HG02970 (cell line): ENCODE results near the gene PIAS4.
"Not testable (repeated sequence)": the region's sequence is repeated elsewhere in the genome, so short reads cannot be mapped to it uniquely, and the experiment has no call there.

Experiments used
- ATAC-seq: cut with Tn5 transposase; IDR thresholded peaks from one replicate; pipeline ENCODE4 v1.9.1; 2021; ENCODE audit warnings: mild to moderate bottlenecking, moderate library complexity, moderate number of reproducible peaks; ENCODE audit not compliant: unreplicated experiment, low FRiP score

Gene PIAS4

DNA sequence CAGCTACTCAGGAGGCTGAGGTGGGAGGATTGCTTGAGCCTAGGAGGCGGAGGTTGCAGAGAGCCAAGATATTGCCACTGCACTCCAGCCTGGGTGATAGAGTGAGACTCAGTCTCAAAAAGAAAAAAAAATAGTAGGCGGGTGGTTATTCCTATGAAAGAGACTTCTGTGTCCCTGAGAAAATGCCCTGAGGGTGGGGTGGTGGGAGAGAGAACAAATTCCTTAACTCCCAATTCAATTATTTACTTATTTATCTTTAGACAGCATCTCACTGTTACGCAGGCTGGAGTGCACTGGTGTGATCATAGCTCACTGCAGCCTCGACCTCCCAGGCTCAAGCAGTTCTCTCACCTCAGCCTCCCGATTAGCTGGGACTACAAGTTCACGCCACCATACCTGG is 11.9 kb upstream of the PIAS4 start:
- no peak for ATAC-seq

- ATAC-seq, result not testable (repeated sequence)
These were observed 8.7 kb upstream of the PIAS4 start for GRCh38 chr19:3998667-3999412.

DNA sequence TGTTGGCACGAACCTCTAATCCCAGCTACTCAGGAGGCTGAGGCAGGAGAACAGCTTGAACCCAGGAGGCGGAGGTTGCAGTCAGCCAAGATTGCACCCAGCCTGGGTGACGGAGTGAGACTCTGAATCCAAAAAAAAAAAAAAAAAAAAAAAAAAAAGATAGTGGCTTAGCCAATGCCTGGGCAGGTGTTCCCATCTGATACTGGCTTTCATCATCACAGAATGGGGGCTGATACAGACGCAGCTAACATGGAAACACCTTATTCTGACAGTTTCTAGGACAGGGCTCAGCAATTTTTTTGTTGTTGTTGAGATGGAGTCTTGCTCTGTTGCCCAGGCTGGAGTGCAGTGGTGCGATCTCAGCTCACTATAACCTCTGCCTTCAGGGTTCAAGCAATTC is 6.7 kb upstream of the PIAS4 start:
- not testable (repeated sequence) for ATAC-seq

GRCh38 chr19:4005436-4005835 is 2.1 kb upstream of the PIAS4 start:
- ATAC-seq, result not testable (repeated sequence)

GRCh38 chr19:4007836-4008539 is 452 bp downstream of the PIAS4 start:
- peak; percentile 25 for ATAC-seq

DNA sequence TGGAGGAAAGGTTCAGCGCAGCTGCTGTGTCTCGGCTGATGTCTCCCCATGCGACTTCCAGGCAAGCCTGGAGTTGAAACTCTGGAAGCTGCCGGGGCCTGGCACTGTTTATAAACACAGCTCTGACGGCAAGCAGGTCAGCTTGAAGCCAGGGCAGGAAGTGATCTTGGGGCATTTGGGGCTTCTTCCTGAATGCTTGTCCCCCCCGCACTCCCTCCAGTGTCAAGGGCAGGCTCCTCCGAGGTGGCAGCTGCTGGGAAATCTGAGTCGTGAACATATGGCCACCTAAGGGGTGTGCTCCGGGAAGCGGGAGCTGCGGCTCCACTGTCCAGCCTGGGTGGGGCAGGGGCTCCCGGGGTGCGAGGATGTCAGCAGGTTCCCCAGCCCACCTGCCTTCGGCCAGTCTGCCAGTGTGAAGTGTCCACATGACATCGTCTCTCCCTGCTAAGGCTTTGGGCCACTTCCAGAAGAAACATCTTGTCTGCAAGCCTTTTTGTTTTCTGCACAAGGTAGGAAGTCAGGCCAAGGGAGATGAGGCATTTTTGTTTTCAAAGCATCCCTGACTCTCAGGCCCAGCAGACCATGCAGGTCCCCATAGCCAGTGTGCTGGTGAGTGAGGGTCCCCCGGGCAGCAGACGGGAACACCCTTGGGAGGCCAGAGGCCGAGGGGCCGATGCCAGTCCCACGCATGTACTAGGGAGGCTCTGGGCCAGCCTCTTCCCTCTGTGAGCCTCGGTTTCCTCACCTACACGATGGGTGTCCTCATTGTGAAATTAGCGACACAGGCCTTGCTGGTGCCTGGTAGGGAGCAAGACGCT is 2.7 kb downstream of the PIAS4 start:
- no peak for ATAC-seq

GRCh38 chr19:4010808-4011110 is 3.2 kb downstream of the PIAS4 start:
- ATAC-seq, result no peak

- ATAC-seq, result not testable (repeated sequence)
These were observed 3.9 kb downstream of the PIAS4 start for GRCh38 chr19:4011430-4011829.

DNA sequence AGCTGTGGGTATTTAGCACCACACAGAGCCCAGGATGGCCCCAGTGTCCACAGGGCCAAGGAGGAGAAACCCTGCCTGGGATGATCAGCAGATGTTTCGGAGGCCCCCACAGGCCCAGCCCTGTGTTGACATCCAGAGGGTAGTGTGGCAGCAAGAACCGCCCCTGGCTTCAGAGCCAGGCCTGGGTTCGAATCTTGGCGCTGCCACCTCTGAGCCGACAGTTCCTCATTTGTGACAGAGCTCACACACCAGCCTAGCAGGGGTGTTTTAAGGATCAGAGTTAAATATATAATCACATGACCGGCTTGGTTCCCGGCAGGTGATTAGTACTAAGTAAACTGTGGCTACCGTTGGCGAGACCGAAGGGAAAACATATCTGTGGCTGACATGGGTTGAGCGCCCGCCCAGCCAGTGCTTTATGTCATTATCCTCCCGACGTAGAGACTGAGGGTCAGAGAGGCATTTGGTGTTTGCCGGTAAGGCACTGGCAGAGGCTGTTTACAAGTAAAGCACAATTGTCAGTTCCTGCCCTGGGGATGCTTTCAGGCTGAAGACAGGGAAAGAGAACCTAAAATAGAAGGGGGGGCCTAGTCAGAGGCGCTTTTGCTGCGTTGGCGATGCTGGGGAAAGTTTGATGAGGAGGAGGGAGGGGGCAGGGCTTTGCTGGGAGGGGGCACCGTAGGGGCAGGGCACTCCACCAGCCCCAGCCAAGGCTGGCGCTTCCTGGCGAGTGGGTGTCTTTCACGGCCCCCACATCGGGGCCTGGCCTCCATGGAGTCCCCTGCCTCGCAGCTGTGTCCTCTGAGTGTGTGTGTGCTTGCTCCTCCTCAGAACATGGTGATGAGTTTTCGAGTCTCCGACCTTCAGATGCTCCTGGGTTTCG is 4.8 kb downstream of the PIAS4 start:
- ATAC-seq, result no peak

GRCh38 chr19:4012975-4013634 is 5.6 kb downstream of the PIAS4 start:
- ATAC-seq, result no peak

GRCh38 chr19:4013886-4014540 is 6.5 kb downstream of the PIAS4 start:
- no peak for ATAC-seq

- no peak for ATAC-seq
These were observed 7.3 kb downstream of the PIAS4 start for GRCh38 chr19:4014541-4015491.

DNA sequence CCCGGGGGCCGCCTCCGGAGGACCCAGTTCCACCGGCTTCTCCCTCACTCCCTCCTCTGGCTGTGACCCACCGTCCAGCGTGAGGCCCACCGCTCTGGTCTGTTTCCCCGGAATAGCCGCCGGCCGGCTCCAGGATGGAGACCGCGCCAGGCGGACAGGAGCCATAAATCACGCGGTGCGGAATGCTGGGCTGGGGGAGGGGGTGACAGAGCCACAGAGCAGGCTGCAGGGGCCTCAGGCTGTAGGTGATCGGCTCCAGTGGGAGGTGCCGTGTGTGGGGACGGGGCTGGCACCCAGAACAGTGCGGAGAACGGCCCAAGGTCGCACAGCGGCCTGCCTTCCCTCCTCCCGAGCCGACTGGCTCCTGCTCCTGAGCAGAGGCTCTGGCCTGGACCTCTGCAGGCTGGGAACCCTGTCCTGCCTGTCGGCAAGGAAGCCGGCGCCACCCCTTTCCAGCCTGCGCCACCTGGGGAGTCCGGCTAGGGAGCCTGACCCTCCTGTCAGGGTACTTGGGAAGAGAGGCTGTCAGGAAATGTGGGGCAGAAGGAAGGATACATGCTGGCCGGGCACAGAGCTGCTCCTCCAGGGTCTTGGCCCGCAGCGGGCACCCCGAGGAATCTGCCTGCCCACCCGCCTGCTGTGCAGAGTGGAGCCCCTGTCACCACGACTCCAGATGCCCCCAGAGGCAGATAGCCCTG is 8.3 kb downstream of the PIAS4 start:
- ATAC-seq, result no peak

DNA sequence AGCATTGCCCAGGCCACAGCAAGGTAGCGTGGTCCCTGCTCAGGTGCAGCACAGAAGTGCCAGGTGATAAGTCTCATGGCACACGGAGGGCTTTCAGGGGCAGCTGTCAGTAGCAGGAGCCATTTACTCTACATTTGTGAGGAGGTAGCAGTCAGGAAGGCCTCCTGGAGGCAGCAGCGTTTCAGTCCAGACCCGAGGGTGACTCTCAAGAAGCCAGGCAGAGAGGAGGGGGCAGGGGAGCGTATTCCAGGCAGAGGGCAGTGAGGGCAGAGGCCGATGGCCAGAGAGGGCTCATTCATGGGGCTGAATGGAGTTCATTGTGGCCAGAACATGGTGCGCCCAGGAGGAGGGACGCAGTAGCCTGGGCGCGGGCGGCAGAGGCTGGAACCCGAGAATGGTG is 8.9 kb downstream of the PIAS4 start:
- ATAC-seq, result no peak

GRCh38 chr19:4016903-4017638 is 9.5 kb downstream of the PIAS4 start:
- no peak for ATAC-seq

GRCh38 chr19:4018140-4018613 is 10.6 kb downstream of the PIAS4 start:
- no peak for ATAC-seq
